ENCODE results near the gene VAC14. TPM values are rescaled to one million over a fixed set of nuclear protein-coding genes. Genes with fewer than 3 reads are reported as not detected.
A peak's percentile ranks its signal among the peaks of the same experiment; 100 is the strongest.

The VAC14 gene
- total RNA-seq, 3 donors from 2014 or later: 32.3 to 35.1 (median 32.8) TPM

GRCh38 chr16:70721202-70721963 is 79.6 kb downstream of the VAC14 start:
- DNase-seq (no peak), ATAC-seq (no peak)
- H3K36me3 ChIP-seq (ENCODE audit: low read depth): no peaks in the 10 kb centered on the region
- intact Hi-C loops (cut with DNase I, micrococcal nuclease): no loop called here
- no peaks in the 10 kb centered on the region for H3K9me3 ChIP-seq
- H3K4me1 ChIP-seq (ENCODE audit: low read depth): no peaks in the 10 kb centered on the region
- no peak overlapping the region for H3K4me3 ChIP-seq
- no peak for TF ChIP-seq CTCF (IDR thresholded peaks at IDR 0.05)

DNA sequence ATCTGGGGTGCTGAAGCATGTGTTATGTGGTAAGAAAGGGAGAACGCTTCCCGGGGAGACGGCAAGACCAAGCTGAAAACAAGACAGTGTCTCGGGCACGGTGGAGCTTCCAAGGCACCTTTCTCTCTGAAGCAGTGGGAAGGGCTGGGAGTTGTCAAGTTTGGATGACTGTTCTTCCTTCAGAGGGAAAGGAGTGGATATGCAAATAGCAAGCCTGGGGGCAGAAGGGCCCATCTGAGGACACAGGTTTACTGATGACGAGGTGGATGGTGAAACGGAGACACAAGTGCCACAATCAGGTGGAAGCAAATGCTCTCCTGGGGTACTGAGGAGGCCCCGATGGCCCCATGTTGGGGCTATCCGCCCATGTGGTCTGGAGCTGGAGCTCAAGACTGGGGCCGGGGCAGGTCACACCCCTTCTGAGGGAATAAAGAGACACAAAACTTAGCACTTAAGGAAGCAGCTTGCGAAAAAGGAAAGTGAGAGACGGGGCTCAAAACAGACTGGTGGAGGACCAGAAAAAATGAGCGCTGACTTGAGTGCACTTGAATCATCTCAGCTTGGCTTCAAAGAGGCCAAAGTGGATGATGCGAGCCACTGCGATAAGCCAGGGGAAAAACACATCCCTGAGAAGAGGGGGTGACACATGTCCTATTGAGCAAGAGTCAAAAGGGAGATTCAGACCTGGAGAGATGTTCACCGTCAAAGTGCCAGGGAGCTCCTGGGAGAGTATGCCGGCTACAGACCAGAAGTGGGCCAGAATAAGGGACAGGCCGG is 80.3 kb downstream of the VAC14 start:
- intact Hi-C loops (cut with DNase I, micrococcal nuclease): no loop called here
- DNase-seq (no peak), ATAC-seq (no peak)
- TF ChIP-seq CTCF (IDR thresholded peaks at IDR 0.05): no peak
- H3K9me3 ChIP-seq: no peaks in the 10 kb centered on the region
- H3K4me1 ChIP-seq (ENCODE audit: low read depth): no peaks in the 10 kb centered on the region
- H3K4me3 ChIP-seq: no peak overlapping the region
- no peaks in the 10 kb centered on the region for H3K36me3 ChIP-seq (ENCODE audit: low read depth)

- H3K36me3 ChIP-seq (ENCODE audit: low read depth): no peaks in the 10 kb centered on the region
- no peak for TF ChIP-seq CTCF (IDR thresholded peaks at IDR 0.05)
- H3K4me3 ChIP-seq: no peak overlapping the region
- no peaks in the 10 kb centered on the region for H3K4me1 ChIP-seq (ENCODE audit: low read depth)
- intact Hi-C loops (cut with DNase I, micrococcal nuclease): no loop called here
- DNase-seq (no peak), ATAC-seq (no peak)
- H3K9me3 ChIP-seq: no peaks in the 10 kb centered on the region
Measured at GRCh38 chr16:70717065-70717464, 83.9 kb downstream of the VAC14 start.

GRCh38 chr16:70715860-70716357 is 85.0 kb downstream of the VAC14 start:
- Histone ChIP-seq H3K4me1 (ENCODE audit: low read depth) (no peaks in the 10 kb centered on the region), H3K36me3 (ENCODE audit: low read depth) (no peaks in the 10 kb centered on the region), H3K4me3 (no peak overlapping the region), H3K9me3 (no peaks in the 10 kb centered on the region)
- no peak for TF ChIP-seq CTCF (IDR thresholded peaks at IDR 0.05)
- DNase-seq (no peak), ATAC-seq (no peak)
- intact Hi-C loops (cut with DNase I, micrococcal nuclease): no loop called here

GRCh38 chr16:70715055-70715858 is 85.7 kb downstream of the VAC14 start:
- intact Hi-C loops (cut with DNase I, micrococcal nuclease): no loop called here
- no peak overlapping the region for H3K4me3 ChIP-seq
- DNase-seq (peak in 1 of 3 donors; percentile 77), ATAC-seq (peak; percentile 56)
- no peaks in the 10 kb centered on the region for H3K9me3 ChIP-seq
- no peaks in the 10 kb centered on the region for H3K4me1 ChIP-seq (ENCODE audit: low read depth)
- TF ChIP-seq CTCF (IDR thresholded peaks at IDR 0.05): no peak
- no peaks in the 10 kb centered on the region for H3K36me3 ChIP-seq (ENCODE audit: low read depth)

All from mucosa of descending colon (tissue), 3 donors.